ENCODE data around the gene TMEM132D. TPM values are rescaled to one million over a fixed set of nuclear protein-coding genes. Genes with fewer than 3 reads are reported as not detected.

Gene TMEM132D
- total and polyA plus RNA-seq, 2 experiments from 2014 or later: 2.0 to 2.4 TPM

- H3K27me3 ChIP-seq: no peaks in the 10 kb centered on the region
- H3K4me1 ChIP-seq (ENCODE audit: insufficient read depth): no peaks in the 10 kb centered on the region
- no peak for TF ChIP-seq CTCF (IDR thresholded peaks at IDR 0.05; ENCODE audit: poor library complexity)
- no peak for TF ChIP-seq EZH2phosphoT487 (IDR thresholded peaks at IDR 0.05; ENCODE audit: low read depth, severe bottlenecking, unreplicated experiment)
- TF ChIP-seq EZH2 (IDR thresholded peaks at IDR 0.05; ENCODE audit: borderline replicate concordance): no peak
- no peak for DNase-seq (ENCODE audit: low spot score)
- H2AFZ ChIP-seq: no peak overlapping the region
- no peaks in the 10 kb centered on the region for H4K20me1 ChIP-seq (ENCODE audit: insufficient read depth, poor library complexity, severe bottlenecking)
- no peaks in the 10 kb centered on the region for H3K9me2 ChIP-seq (replicated peaks; ENCODE audit: insufficient read depth)
- H3K79me2 ChIP-seq: no peaks in the 10 kb centered on the region
- H3K36me3 ChIP-seq (replicated peaks; ENCODE audit: insufficient read depth, low read depth): no peaks in the 10 kb centered on the region
- no peak overlapping the region for H3K4me2 ChIP-seq
- 91% methylated on average over 6 of the region's 6 CpGs for WGBS (ENCODE audit: low lambda C conversion rate, missing lambda C conversion rate)
- no peak overlapping the region for H3K4me3 ChIP-seq
- H3K9me3 ChIP-seq (ENCODE audit: low read depth): no peaks in the 10 kb centered on the region
- H3K27ac ChIP-seq: no peak overlapping the region
Observed at GRCh38 chr12:129446696-129447095, 457.1 kb downstream of the TMEM132D start.

DNA sequence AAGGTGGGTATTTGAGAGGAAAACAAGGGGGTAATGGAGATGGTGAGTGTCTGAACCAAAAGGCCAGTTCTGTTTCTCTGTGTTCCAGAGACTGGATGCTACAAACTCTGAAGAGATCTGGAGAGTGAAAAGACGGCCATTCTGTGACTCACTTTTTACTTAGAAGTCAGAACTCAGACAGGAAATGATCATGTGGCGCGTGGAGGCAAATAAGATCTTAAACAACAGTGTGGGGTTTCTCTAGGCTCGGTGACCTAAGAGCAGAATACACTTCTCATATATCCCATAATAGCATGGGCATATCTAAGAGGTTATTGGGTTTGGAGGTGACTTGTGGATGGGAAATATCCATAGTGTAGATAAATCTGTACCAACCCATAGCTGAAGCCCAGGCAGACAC is 463.5 kb downstream of the TMEM132D start:
- WGBS (ENCODE audit: low lambda C conversion rate, missing lambda C conversion rate): 76% methylated on average over 4 of the region's 4 CpGs
- Histone ChIP-seq H3K36me3 (replicated peaks; ENCODE audit: insufficient read depth, low read depth) (no peaks in the 10 kb centered on the region), H3K9me3 (ENCODE audit: low read depth) (no peaks in the 10 kb centered on the region), H3K4me3 (no peak overlapping the region), H3K9me2 (replicated peaks; ENCODE audit: insufficient read depth) (no peaks in the 10 kb centered on the region), H4K20me1 (ENCODE audit: insufficient read depth, poor library complexity, severe bottlenecking) (no peaks in the 10 kb centered on the region), H3K4me1 (ENCODE audit: insufficient read depth) (no peaks in the 10 kb centered on the region), H3K27me3 (no peaks in the 10 kb centered on the region), H2AFZ (no peak overlapping the region), H3K4me2 (no peak overlapping the region), H3K79me2 (no peaks in the 10 kb centered on the region), H3K27ac (no peak overlapping the region)
- TF ChIP-seq CTCF (IDR thresholded peaks at IDR 0.05; ENCODE audit: poor library complexity) (no peak), EZH2 (IDR thresholded peaks at IDR 0.05; ENCODE audit: borderline replicate concordance) (no peak), EZH2phosphoT487 (IDR thresholded peaks at IDR 0.05; ENCODE audit: low read depth, severe bottlenecking, unreplicated experiment) (no peak)
- no peak for DNase-seq (ENCODE audit: low spot score)

DNA sequence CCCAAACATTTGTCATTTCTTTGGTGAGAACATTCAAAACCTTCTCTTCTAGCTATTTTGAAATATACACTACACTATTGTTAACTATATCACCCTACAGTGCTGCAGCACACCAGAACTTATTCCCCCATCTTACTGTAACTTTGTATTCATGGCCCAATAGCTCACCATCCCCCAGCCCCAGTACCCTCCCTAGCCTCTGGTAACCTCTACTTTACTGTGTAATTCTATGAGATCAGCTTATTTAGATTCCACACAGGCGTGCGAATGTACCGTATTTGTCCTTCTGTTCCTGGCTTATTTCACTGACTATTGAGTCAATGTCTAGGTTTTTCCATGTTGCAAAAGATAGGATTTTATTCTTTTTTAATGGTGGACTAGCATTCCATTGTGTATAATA is 469.0 kb downstream of the TMEM132D start:
- Histone ChIP-seq H3K27ac (no peak overlapping the region), H3K4me3 (no peak overlapping the region), H3K27me3 (no peaks in the 10 kb centered on the region), H3K9me2 (replicated peaks; ENCODE audit: insufficient read depth) (no peaks in the 10 kb centered on the region), H2AFZ (no peak overlapping the region), H3K4me2 (no peak overlapping the region), H4K20me1 (ENCODE audit: insufficient read depth, poor library complexity, severe bottlenecking) (no peaks in the 10 kb centered on the region), H3K36me3 (replicated peaks; ENCODE audit: insufficient read depth, low read depth) (no peaks in the 10 kb centered on the region), H3K9me3 (ENCODE audit: low read depth) (no peaks in the 10 kb centered on the region), H3K79me2 (no peaks in the 10 kb centered on the region), H3K4me1 (ENCODE audit: insufficient read depth) (no peaks in the 10 kb centered on the region)
- no peak for DNase-seq (ENCODE audit: low spot score)
- TF ChIP-seq EZH2phosphoT487 (IDR thresholded peaks at IDR 0.05; ENCODE audit: low read depth, severe bottlenecking, unreplicated experiment): no peak
- TF ChIP-seq EZH2 (IDR thresholded peaks at IDR 0.05; ENCODE audit: borderline replicate concordance): no peak
- no peak for TF ChIP-seq CTCF (IDR thresholded peaks at IDR 0.05; ENCODE audit: poor library complexity)
- WGBS (ENCODE audit: low lambda C conversion rate, missing lambda C conversion rate): 95% methylated on average over 3 of the region's 3 CpGs
